HG02938 (cell line): Measurements from ENCODE around the gene CAPN5.

Experiments used
- ATAC-seq: cut with Tn5 transposase; IDR thresholded peaks from one replicate; pipeline ENCODE4 v1.9.1; 2021; ENCODE audit warnings: mild to moderate bottlenecking, moderate library complexity; ENCODE audit not compliant: unreplicated experiment

Gene CAPN5

GRCh38 chr11:77063407-77063806, 3.4 kb upstream of the CAPN5 start:
- ATAC-seq: no peak

GRCh38 chr11:77063861-77064260, 2.9 kb upstream of the CAPN5 start:
- ATAC-seq: no peak

DNA sequence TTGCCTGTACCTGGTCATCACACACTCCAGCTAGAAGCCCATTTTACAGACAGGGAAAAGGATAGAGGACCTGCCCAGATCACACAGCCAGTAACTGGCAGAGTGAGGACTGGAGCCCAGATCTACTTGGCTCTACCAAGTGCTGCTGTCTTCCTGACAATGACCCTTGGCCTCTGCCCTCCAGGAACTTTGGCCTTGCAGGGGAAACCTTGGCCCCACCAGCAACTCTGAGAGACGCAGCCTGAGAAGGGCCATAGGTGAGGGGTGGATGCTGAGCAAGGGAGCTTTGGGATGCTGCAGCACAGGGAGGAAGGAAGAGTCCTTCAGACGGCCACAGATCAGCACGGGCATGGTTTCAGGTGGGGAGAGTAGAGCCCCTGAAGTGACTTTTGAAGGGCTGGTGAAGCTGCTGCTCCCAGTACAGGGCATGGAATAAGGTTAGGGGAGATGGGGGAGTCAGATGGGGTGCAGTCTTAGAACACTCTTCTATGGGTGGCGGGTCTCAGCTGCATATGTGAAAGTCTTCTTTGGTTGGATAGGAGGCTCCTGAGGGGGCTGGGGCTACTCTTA, 2.0 kb upstream of the CAPN5 start:
- ATAC-seq: no peak

DNA sequence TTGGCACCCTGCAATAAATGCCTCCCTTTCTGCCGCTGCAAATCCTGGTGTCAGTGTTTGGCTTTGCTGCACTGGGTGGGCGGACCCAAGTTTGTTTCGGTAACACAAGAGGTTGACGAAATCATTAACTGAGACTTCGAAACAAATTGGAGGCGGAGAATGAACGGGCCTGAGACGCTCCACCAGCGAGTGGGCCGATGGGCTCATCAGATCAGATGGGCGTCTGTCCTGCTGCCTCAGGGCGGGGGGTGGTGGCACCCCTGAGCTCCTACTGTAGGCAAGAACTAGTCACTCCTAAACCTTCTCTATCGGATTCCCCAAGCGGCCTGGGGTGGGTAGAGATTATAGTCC, 918 bp upstream of the CAPN5 start:
- ATAC-seq: no peak

DNA sequence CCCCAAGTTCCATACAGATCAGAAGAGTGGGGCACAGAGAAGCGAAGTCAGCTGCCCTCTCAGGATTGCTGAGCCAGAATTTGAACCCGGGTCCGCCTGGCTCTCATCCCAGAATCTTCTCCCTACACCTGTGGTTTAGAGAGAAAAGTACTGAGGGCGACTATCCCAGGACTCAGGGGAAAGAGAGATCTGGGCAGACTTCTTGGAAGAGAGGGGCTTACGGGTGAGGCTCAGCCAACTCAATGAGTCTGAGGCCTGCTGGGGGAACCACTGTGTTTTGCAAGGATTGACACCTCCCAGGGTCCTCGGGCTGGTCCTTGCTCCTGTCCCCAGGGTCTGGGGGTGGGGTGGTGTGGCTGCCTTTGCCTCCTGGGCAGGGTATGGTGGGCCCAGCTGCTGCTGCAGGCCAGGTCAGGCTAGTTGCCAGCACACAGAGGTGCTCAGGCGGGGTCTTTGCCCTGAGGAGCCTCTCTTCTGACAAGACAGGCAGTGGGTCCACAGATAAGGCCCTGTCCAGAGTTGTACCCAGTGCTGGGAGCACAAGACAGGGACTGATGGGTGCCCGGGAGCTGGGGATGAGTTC, 1.2 kb downstream of the CAPN5 start:
- no peak for ATAC-seq

GRCh38 chr11:77068457-77069335, 1.9 kb downstream of the CAPN5 start:
- no peak for ATAC-seq

DNA sequence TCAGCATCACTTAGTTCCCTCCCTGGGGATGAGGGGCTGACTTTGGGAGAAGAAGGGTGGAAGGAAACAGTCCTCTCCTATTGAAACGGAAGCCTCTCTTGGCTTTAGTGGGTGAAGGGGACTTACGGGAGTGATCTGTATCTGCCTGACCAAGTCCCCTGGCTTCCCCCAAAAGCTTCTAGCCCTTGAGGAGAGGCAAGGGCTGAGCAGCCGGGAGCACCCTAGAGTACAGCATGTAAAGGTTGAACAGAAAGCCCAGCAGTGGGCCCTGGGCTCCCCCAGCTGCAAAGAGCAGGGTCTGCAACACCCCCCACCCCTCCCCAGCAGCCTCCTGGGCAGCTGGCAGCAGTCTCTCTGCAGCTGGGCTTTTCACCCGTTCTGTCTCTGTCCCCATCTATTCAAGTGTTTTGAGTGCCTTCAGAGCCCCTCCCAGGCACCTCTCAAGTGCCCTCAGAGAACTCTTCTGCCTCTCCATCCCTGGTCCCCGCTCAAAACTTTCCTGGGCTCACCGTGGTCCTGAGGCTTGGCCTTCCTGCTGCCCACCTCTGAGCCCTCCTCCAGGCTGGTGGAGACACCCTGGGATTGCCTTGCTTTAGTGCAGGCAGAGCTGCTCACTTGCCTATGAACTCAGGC, 2.7 kb downstream of the CAPN5 start:
- ATAC-seq: no peak

GRCh38 chr11:77069969-77070582, 3.3 kb downstream of the CAPN5 start:
- ATAC-seq: no peak

DNA sequence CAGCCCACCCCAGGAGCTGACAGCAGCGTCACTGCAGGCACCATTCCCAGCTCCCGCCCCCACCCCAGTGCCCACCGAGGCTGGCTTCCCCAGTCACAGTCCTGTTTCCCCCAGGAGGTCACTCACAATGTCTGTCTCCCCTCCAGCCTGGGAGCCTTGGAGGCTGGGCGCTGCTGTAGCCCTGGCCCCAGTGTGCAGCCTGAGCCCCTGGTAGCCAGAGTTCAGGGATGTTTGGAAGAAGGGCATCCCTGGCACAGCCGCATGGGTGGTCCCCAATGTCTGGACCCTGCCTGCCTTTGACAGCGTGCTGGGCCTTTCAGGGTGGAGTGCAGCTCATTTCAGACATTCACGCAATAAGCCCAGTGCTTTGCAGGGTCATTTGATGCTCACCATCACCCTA, 4.3 kb downstream of the CAPN5 start:
- no peak for ATAC-seq

GRCh38 chr11:77071671-77072605, 5.2 kb downstream of the CAPN5 start:
- ATAC-seq: no peak

DNA sequence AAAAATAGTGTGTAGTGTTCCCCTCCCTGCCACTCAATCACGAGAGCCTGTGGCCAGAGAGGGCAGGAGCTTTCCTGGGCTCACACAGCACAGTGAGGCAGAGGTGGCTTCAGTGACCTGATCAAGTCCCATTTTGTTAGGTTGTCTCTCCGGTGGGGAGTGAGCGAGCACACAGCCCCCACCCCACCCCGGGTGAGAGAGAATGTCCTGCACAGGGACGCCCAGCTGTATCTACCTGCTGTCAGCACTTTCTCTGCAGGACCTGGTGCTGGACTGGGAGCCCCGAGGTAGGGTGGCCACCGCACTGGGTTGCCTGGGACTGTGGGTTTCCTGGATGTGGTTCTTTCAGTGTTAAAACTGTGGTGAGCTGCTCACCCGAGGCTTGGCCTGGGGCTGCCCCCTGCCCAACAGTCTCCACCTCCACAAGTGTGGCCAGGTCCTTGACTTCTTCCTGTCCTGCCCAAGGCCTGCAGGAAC, 6.1 kb downstream of the CAPN5 start:
- ATAC-seq: no peak

DNA sequence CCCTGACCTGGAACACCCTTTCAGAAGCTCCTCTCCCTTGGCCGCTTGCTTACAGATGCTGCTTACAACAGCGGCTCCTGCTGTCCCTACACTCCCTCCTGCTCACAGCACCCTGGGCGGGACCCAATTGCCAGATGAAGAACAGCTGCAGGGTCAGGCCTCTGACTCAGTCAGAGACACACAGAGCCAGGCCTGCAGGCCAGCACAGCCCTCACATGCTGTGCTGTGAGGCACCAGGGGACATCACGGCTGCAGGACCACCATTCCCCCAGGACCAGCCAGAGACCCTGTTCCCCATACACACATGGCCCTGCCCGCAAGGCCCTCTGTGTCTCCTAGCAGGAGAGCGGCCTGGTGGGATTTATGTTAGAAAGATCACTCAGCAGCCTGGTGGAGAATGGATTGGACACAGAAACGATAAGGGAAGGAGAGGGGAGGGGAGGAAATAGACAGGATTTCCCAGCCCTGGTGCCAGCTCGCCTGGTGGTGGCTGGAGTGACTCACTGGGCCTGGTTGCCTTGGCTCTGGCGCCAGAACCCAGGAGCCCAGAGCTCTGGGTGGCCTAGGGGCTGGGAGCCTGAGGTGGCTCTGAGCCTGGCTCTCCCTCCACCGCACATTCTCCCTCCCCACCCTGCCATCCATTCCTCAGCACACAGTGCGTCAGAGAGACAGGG, 6.7 kb downstream of the CAPN5 start:
- no peak for ATAC-seq

DNA sequence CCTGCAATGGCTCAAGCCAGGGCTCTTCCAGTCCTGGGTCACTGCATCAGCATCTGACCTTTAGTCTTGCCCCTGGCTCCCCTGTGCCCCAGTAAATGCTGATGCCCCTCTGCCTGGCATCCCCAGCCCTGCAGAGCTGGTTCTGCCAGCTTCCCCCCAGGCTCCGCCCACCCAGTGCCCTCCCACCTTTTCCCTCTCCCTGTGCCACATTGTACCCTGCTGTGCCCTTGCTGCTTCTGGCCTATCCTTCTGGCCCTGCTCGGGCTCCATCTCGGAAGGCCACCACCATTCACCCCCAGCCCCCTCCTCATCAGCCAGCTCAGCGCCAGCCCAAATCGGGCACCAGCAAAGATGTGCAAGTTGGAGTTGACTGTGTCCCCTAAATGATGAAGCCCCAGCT, 7.4 kb downstream of the CAPN5 start:
- no peak for ATAC-seq

- no peak for ATAC-seq
These were observed 8.0 kb downstream of the CAPN5 start for GRCh38 chr11:77074626-77075221.

GRCh38 chr11:77075425-77075905, 8.7 kb downstream of the CAPN5 start:
- ATAC-seq: no peak

GRCh38 chr11:77079666-77080065, 12.9 kb downstream of the CAPN5 start:
- no peak for ATAC-seq

- no peak for ATAC-seq
These were observed 14.0 kb downstream of the CAPN5 start for GRCh38 chr11:77080643-77081210.

DNA sequence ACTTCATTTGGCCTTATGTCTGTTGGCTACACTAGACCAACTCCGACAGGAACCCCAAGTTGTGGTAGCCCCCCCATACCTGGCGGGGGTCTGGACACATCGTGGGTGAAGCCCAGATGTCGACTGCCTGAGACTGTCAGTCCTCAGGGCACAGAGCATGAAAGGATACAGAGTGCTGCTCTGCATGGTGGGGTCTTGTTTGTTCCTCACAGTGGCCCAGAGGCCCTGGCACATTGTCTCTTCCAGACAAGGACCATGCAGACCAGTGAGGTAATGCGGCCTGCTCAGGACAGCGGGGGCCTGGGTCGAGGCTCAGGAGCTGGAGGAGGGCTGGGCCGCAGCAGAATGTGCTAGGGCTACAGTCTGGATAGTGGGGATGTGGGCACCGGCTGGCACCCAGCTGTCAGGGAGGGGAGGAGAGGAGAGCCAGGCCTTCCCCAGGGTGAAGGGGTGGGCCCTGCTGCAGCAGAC, 14.6 kb downstream of the CAPN5 start:
- ATAC-seq: no peak
